GM19397 (cell line): ENCODE results near the gene CCDC102B.
"Not testable (repeated sequence)": the region's sequence is repeated elsewhere in the genome, so short reads cannot be mapped to it uniquely, and the experiment has no call there.

Source experiments
- ATAC-seq: cut with Tn5 transposase; IDR thresholded peaks from one replicate; pipeline ENCODE4 v1.9.1; 2021; ENCODE audit warnings: mild to moderate bottlenecking, moderate library complexity; ENCODE audit not compliant: unreplicated experiment

CCDC102B gene

DNA sequence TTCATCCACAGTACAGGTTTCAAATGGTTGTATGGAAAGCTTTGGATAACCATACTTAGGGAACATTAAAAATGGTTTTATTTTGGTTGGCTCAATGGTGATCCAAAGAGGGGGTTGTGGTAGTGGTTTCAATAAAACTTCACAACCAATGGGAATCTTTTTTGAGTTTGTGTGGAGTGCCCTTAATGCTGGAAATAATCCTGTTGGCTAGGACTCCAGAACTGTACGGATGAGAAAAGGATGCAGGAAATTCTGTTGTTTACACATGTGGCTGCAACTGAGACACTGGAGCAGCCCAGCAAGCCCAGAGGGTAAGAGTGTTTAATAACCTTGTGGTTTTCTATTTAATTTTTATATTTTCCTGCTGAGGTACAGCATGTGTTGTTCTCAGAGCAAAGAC, at the start of gene CCDC102B:
TSS of gene CCDC102B (plus strand) at position 210 of the 400 bp plus-strand sequence. CDS start 38,684 bp downstream, outside the sequence.
- ATAC-seq = no peak

DNA sequence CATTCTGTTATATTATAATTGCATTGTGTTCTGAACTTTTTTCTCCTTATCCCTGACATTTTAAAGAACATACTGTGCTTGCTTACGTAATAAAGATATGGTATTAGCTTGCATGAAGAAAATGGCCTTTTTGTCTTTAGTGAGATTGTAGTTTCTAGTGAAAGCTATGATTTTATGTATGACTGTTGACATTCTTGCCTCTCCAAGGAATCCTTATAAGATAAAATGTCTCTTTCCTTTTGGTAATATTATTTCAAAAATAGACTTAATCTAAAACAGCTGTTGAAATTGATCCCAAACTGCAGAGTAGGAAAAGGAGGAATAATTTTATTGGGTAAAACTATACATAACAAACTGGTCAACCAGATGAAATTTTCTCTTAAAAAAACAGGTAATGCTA, 40.8 kb upstream of the CCDC102B start:
- ATAC-seq = no peak

DNA sequence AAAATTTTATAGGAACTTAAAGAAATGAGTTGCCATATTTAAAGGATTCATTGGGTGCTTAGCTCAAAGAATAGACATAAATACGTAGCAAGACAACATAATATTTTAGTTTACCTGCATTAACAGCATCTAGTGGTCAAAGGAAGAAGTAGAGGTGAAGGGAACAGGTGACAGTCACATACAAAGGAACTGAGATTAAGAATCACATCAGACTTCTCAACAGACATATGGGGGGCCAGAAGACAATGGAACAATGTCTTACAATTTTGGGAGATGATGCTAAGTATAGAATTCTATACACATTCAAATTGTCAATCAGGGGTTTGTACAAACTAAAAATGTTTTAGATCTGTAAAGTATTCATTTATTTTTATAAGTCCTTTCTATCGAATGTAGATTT, 38.6 kb upstream of the CCDC102B start:
- ATAC-seq = no peak

DNA sequence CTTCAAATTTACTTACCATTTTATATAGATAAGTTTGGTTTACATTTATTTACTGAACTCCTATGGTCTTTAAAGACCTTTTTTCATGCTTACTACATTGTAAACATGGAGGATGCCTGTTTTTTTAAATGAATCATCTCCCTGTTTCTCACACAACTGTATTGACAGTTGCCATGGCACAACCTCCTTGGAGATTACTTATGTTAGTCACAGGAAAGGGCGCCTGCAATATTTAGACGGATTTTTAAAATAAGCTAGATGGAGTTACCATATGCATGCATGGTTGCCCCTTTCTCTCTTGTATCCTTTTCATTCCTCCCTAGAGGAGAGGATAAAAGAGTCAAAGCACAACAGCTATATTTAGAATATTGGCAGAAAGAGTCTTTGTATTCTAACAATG, 34.8 kb upstream of the CCDC102B start:
- ATAC-seq = no peak

DNA sequence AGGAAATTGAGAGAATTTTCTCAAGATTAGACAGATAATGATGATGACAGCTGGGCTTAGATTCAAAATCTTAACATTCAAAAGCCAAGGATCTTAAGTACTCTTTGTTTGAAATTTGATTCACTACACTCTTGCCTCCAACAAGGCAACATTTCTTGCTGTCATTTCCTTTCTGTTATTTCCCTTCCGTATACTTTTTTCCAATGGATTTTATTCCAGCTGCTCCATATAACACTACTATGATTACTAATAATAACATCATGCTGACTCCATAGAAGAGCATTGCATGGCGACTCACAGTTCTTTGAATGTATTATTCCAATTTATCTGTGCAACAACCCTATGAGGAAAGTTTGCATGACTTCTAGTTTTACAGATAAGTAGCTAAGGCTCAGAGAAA, 33.9 kb upstream of the CCDC102B start:
- no peak for ATAC-seq

DNA sequence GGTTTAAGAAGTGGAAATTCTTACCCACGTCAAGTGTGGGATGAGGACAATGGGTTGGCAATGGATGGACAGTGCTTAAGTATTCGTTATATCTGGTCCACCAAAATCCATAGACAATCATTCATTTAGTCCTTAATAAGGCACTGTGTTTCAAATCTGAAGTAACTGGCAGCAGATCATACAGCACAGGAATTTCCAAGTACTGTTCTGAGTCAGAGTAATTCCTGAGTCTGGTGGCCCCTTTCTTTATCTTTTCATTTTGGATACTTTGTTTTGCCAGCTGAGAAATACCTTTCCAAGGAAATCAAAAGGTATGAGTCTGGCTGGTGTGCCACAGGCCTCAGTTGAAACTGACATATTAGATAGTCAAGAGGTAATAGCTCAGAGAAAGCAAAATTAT, 31.4 kb upstream of the CCDC102B start:
- no peak for ATAC-seq

DNA sequence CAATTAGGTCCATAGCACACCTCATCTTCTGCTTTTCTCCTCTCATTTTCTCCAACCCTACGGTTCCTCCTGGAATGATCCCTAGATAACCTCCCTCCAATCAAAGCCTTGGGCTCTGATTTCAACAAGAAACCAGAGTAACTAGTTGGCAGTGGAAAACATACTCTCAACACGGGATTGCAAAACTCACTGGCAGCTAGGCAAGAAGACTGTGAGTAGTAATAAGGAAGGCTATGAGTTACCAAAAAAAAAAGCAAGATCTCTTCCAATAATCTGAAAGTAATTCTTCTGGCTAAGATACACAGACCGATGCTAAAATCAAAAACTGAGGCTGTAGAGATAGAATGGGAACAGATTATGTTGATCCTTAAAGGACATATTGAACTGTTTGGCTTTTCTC, 28.4 kb upstream of the CCDC102B start:
- ATAC-seq = no peak

DNA sequence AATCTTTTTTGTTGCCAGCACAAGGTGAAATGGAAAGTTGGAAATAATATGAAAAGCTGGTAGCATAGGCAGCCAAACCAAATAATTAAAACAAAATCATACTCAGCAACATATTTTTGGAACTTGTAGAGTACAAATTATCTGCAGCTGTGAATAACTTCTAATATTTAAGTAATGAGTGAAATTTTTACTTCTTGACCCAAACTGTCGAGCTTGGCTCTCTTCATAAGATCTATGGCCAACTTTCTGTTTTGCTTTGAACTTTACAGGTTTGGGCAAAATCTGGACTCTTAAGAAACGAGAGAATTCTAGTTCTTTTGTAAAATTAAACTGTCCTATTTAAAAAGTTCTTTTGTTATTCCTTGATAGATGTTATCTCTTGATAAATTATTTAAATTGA, 25.6 kb upstream of the CCDC102B start:
- ATAC-seq = no peak

DNA sequence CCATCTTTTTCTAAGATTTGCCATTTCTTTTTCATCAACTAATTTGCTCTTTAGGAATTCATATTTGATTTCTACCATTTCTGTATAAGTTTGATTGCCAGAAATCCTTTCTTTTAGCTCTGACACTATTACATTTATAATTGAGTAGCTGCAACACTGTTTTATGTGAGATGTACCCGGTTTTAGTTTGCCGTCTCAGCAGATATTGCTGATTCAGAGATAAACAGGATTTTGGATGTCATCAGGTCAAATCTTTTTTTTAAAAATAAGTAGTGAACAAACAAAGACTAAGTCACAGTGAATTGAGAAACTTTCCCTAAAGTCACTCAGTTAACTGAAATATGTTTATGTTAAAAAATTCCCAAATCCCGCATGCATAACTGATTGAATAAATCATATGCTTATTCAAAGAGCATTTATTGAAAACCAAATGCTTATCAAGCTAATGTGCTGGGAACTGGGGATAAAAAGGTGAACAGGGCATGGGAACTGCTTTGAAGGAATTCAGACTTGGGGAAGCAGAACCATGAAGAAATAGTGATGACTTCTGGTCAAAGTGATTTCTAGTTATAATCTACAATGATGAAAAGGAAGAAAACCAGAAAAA, 19.5 kb upstream of the CCDC102B start:
- no peak for ATAC-seq

DNA sequence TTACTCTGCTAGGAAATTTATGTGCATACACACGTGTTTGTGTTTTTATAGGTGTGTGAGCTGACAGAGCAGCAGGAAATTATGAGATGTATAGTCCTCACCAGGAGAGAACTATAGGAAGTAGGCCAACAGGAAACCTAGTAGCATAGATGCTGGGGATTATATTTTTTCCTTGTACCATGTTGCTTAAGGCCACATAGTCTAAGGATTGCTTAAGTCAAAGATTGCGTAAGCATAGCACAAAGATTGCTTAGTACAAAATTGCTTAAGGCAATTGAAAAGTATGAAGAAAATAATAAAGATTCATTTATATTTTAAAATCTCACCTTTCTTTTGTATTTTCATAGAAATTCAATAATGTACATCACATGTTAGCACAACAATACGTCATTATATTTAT, 18.7 kb upstream of the CCDC102B start:
- no peak for ATAC-seq

DNA sequence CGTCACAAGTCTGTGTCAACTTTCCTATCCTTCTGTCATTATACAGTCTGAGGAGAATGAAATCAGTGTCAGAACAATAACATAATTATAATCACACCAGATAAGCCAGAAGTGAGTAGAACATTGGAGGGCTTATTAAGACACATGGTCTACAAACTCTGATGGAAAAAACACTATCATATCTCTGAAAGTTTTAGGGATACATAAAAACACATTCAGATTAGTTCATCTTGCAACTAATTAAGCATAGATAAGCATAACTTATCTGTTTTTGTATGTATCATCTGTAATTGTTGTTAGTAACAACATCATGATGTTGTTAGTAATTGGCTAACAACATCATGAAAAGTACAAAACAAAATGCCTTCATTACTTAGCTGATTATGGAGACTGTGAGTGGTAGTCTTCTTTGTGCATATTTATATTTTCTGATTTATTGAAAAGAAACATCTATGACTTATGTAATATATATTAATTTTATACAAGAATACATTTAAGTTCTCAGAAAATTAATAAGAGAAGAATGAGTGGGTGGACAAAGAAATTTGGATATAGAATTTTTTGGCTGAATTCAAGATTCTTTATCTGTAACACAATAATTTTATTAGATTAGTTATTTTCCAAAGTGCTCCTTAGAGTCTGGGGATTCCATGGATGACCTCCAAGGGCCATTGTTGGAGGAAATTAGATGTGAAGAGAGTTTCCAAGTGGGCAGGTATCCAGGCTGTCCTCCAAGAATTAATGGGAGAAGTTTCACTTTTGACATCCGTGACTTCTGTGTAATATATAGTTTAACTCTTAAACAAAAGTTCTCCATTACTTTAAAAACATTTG, 16.9 kb upstream of the CCDC102B start:
- ATAC-seq = no peak

DNA sequence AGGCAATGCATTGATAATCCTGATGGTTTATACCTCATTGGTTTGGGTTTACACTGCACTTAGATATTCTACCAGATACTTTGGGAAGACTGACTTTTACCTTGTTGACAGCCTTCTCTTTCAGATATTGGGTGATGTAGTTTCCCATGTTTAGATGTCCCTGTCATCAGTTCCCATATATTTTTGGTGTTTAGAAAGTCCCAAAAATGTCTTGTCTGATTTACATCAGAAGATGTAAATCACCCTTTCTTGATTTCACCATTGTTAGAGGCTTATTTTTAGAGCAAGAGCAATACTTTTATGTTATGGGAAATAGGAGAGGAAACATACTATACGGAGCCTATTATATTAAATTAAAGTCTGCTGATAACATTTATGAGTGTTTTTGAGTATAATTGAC, 14.4 kb upstream of the CCDC102B start:
- ATAC-seq = no peak

DNA sequence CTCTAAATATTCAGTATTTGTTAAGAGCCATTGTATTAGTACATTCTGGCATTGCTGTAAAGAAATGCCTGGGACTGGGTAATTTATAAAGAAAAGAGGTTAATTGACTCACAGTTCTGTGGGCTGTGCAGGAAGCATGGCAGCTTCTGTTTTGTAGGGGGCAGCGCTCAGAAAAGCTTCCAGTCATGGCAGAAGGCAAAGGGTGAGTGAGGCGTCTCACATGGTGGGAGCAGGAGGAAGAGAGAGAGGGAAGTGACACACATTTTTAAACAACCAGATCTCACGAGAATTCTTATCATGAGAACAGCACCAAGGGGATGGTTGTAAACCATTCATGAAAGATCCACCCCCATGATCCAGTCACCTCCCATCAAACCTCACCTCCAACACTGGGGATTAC, 13.8 kb upstream of the CCDC102B start:
- no peak for ATAC-seq

DNA sequence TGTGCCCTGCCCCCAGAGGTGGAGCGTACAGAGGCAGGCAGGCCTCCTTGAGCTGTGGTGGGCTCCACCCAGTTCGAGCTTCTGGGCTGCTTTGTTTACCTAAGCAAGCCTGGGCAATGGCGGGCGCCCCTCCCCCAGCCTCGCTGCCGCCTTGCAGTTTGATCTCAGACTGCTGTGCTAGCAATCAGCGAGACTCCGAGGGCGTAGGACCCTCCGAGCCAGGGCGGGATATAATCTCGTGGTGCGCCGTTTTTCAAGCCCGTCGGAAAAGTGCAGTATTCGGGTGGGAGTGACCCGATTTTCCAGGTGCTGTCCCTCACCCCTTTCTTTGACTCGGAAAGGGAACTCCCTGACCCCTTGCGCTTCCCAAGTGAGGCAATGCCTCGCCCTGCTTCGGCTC, 7.6 kb upstream of the CCDC102B start:
- ATAC-seq = not testable (repeated sequence)

DNA sequence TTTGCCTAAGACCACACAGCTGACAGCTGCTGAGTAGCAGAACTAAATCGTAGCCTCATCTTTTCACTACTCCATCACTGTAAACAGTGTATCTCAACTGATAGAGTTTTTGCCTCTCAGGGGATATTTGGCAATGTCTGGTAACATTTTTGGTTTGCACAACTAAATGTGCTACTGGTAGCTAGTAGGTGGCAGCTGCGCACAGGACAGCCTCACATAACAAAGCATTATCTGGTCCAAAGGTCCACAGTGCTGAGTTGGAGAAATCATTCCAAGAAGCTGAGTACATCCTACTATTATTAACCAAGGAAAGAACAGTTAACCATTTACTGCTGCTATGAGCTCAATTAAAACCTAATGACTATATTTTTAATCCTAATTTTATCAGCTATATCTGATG, 6.1 kb upstream of the CCDC102B start:
- ATAC-seq = no peak

DNA sequence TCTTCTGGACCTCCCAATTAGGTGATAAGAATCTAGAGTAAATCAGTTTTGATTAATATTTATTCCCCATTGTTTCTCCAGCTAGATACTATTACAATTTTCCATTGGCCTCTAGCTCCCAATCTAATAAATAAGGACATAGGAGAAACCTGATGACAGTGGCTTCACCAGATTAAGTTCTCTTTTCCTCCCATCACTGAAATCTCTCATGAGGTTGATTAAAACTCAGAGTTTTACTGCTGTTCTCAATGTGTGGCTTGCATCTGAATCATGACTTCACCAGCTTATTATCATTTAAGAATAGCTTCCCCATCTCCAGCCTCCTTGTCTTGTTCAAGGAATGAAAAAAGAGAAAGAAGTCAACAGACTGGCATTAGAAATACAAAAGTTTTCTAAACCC, 3.9 kb upstream of the CCDC102B start:
- ATAC-seq = no peak

DNA sequence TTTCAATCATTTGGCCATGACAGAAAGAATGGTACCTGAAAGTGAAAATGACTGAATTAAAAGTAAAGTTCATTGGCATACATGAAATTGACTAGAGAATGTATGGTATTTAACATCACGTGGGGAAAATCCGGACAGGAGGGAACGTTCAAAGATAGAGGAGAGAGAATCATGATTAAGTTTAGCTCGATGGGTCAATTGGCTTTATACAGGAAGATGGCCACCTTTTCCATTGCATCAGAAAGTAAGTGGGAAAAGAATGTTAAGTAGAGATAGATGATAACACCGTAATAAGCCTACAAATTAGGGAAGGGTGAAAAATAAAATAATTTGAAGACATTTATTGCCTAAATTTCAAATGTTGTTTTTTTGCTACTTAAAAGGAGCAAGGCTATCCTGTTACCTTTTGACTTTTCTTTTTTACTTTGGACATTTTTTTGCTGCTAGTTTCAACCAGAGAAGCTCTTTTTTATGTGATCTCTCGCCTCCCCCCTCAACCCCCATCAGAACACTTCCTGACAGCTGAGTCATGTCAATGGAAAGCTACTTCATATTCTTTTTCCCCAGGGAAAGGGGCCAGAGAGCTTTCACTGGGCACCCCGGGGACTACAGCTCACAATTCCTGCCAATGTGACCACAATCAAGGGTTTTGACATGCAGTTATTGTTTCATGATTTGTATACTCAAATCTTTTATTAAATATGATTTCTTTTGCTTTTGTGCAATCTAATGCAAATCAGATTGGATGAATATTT, 767 bp upstream of the CCDC102B start:
- no peak for ATAC-seq

DNA sequence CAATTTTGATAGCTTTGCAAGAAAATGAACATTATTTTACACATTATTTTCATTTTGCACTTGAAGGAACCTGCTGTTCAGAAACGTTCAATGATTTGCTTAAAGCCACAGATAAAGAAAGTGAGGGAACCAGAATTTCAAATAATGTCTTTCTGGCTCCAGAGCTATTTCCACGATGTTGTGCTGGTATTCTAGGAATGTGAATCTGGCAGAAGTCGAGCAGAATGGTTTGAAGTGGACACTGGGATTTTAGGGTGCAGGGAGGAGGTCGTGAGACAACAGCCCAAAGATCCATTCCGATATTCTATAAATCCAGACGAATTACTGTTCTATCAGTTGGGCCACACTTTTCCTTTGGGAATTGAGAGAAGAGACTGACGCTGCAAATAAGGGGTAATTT, 2.2 kb downstream of the CCDC102B start:
- ATAC-seq = no peak

DNA sequence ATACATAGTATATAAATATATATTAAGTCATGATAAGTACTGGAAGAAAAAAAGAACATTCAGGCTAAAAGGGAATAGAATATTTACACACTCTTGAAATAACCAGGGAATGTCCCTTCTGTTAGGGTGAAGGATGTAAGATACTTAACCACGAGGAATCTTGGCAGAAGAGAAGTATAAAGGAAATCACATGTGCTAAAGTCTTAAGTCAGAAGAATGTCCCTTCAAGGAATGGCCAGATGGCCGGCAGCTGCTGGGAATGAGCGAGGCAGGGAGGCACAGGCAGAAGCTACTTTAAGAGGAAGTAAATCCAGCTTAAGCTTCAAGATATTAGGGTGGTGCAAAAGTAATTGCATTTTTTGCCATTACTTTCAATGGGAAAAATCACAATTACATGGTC, 5.5 kb downstream of the CCDC102B start:
- no peak for ATAC-seq

DNA sequence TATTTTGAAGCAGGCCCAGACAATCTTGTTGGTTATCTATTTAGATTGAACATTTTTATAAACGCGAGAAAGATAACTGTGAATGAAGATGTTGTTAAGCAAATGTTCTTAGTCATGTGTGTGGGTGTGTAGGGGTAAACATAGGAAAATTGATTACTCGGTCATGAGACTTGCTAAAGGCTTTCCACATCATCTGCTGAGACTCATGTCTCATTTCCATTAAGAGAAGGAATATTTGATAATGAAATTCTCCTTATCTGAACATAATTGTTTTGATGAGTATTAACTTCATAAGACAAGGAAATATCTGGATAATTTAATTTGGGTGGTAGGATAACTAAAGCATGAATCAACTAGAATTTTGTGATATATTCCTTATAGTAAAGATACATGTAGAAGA, 19.7 kb downstream of the CCDC102B start:
- no peak for ATAC-seq

DNA sequence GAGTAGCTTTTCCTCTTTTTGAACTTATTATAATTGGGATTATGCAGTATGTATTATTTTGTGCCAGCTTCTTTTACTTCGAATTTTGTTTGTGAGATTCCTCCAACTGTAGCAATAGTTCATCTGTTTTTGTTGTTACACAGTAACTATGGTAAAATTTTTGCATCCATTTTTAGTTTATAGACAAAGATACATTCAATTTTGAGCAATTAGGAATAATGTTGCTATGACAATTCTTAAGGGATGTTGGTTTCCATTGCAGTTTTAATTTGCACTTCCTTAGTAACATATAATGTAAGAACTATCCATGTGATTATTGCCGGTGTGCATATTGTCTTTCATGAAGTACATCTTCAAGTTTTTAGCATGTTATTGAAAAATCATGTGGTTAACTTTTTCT, 20.7 kb downstream of the CCDC102B start:
- ATAC-seq = no peak

DNA sequence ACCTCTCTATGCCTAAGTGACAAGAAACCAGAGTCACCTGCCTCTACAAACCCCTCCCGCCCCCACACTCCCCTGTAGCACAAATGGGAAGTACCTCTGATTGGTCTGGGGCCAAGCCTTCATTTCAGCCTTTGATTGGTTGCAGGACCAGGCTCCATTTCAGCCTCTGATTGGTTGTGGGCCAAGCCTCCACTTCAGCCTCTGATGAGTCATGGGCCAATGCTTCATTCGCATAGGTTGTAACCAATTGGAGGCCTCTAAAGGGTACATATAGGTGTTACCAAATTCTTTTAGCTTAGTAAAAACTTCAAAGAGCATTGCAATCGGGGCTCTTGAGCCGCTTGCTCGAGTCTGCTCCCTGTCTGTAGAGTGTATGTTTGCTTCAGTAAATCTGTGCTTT, 25.0 kb downstream of the CCDC102B start:
- ATAC-seq = no peak
